HCT116 (cell line): ENCODE measurements around the gene BRWD1. TPM values are rescaled to one million over a fixed set of nuclear protein-coding genes. Genes with fewer than 3 reads are reported as not detected.

ENCODE experiments used
- ATAC-seq: fragments of 200-7000 bp; cut with Tn5 transposase; 2 replicates; pipeline ENCODE4 v1.9.1; 2020; ENCODE audit warnings: mild to moderate bottlenecking, moderate library complexity
- BruUV-seq: library from RNA; stranded (reverse); fragments of 400-500 nt; replicated peaks from 2 replicates; lab custom pipeline; 2021; lab: Mats Ljungman, UMichigan
- CTCF ChIA-PET: fragments of 300-600 bp; sonication (Branson Sonifier 250); formaldehyde crosslinking; loops from one replicate; lab custom pipeline; 2021; ENCODE audit warnings: antibody characterized with exemption; lab: Charles Lee
- POLR2A ChIA-PET: fragments of 300-600, 350-600 bp; sonication (Branson Sonifier 250); formaldehyde crosslinking; loops from one replicate; lab custom pipeline; 2021; ENCODE audit warnings: antibody characterized with exemption; lab: Charles Lee
- RAD21 ChIA-PET, 2 experiments: fragments of 300-600 bp; sonication (Branson Sonifier 250); formaldehyde crosslinking; loops; one replicate each; lab custom pipeline; 2023; ENCODE audit warnings: low total read pairs in 2 of 2; ENCODE audit not compliant: uncharacterized antibody in 2 of 2, unreplicated experiment in 2 of 2, low non-redundant PET in 1 of 2; lab: Charles Lee
- DNase-seq: peaks from one replicate; pipeline ENCODE4 v3.0.0-alpha.2; 2010; ENCODE audit warnings: low read depth, low spot score
- H2AFZ ChIP-seq: fragments of 200-600 bp; shearing (Covaris generic), sonication (generic); 2 replicates; pipeline ENCODE4 v1.6.1; 2017; ENCODE audit warnings: low read depth, mixed run types, mixed read lengths, antibody characterized with exemption, low read length; ENCODE audit not compliant: poor library complexity, severe bottlenecking
- H3K27ac ChIP-seq: 2 replicates; pipeline ENCODE4 v1.5.1; 2012; ENCODE audit warnings: low read depth, low read length
- H3K27me3 ChIP-seq: fragments of 200-600 bp; sonication (generic); 2 replicates; pipeline ENCODE4 v1.6.1; 2016; ENCODE audit warnings: mixed run types, low read length, mixed read lengths; ENCODE audit not compliant: insufficient read depth
- H3K36me3 ChIP-seq, 2 experiments: fragments of 200-500 bp in 1 of 2; fragments of 200-600 bp in 1 of 2; sonication (Bioruptor generic) in 1 of 2; sonication (generic) in 1 of 2; 2 replicates each; pipeline versions ENCODE4 v1.5.1 to v1.6.1; 2014 to 2016; ENCODE audit warnings: low read length in 2 of 2, inconsistent platforms in 1 of 2, mixed read lengths in 1 of 2, mixed run types in 1 of 2; ENCODE audit not compliant: insufficient read depth in 2 of 2, control insufficient read depth in 1 of 2
- H3K4me1 ChIP-seq, 2 experiments: fragments of 200-600 bp in 1 of 2; sonication (generic) in 1 of 2; 2 replicates each; pipeline versions ENCODE4 v1.5.1 to v1.6.1; 2012 to 2017; ENCODE audit warnings: low read length in 2 of 2, inconsistent platforms in 1 of 2, mild to moderate bottlenecking in 1 of 2, mixed read lengths in 1 of 2, mixed run types in 1 of 2, moderate library complexity in 1 of 2; ENCODE audit not compliant: insufficient read depth in 2 of 2, control insufficient read depth in 1 of 2
- H3K4me2 ChIP-seq: fragments of 200-600 bp; sonication (generic); 2 replicates; pipeline ENCODE4 v1.6.1; 2017; ENCODE audit warnings: mixed run types, low read length, mixed read lengths
- H3K4me3 ChIP-seq, 2 experiments: fragments of 200-600 bp in 1 of 2; sonication (generic) in 1 of 2; replicated peaks in 1 of 2; 2 replicates each; pipeline ENCODE4 v1.5.1; 2011 to 2016; ENCODE audit warnings: low read length in 2 of 2, control low read depth in 1 of 2, low read depth in 1 of 2, mild to moderate bottlenecking in 1 of 2, mixed read lengths in 1 of 2, mixed run types in 1 of 2
- H3K79me2 ChIP-seq: fragments of 200-600 bp; sonication (generic); 2 replicates; pipeline ENCODE4 v1.6.1; 2017; ENCODE audit warnings: mild to moderate bottlenecking, mixed run types, low read length, moderate library complexity, mixed read lengths; ENCODE audit not compliant: insufficient read depth
- H3K9ac ChIP-seq: fragments of 200-600 bp; sonication (generic); 2 replicates; pipeline ENCODE4 v1.6.1; 2016; ENCODE audit warnings: low read length, mixed read lengths
- H3K9me2 ChIP-seq: fragments of 200-600 bp; sonication (generic), shearing (Covaris generic); 2 replicates; pipeline ENCODE4 v1.6.1; 2017; ENCODE audit warnings: mixed run types, mild to moderate bottlenecking, moderate library complexity; ENCODE audit not compliant: insufficient read depth
- H3K9me3 ChIP-seq, 2 experiments: fragments of 200-500 bp in 1 of 2; fragments of 200-600 bp in 1 of 2; sonication (Bioruptor generic) in 1 of 2; sonication (generic) in 1 of 2; 2 replicates each; pipeline ENCODE4 v1.6.1; 2014 to 2017; ENCODE audit warnings: low read length in 2 of 2, mixed read lengths in 2 of 2, inconsistent platforms in 1 of 2, low read depth in 1 of 2, mild to moderate bottlenecking in 1 of 2, mixed run types in 1 of 2, moderate library complexity in 1 of 2; ENCODE audit not compliant: control insufficient read depth in 1 of 2, insufficient read depth in 1 of 2
- H4K20me1 ChIP-seq: fragments of 200-600 bp; sonication (generic), shearing (Covaris generic); 2 replicates; pipeline ENCODE4 v1.6.1; 2017; ENCODE audit warnings: mixed run types, mild to moderate bottlenecking, moderate library complexity; ENCODE audit not compliant: insufficient read depth
- CBX3 ChIP-seq: IDR thresholded peaks from 2 replicates; pipeline ENCODE4 v1.6.1; 2012; ENCODE audit warnings: low read depth
- EGR1 ChIP-seq: IDR thresholded peaks from 2 replicates; pipeline ENCODE4 v1.6.1; 2012; ENCODE audit warnings: low read depth
- FOSL1 ChIP-seq: IDR thresholded peaks from 2 replicates; pipeline ENCODE4 v1.6.1; 2012; ENCODE audit warnings: low read depth
- JUND ChIP-seq: IDR thresholded peaks from 2 replicates; pipeline ENCODE4 v1.6.1; 2012
- MAX ChIP-seq: IDR thresholded peaks from 2 replicates; pipeline ENCODE4 v1.6.1; 2012
- POLR2A ChIP-seq: IDR thresholded peaks from 2 replicates; pipeline ENCODE4 v1.7.0; 2011; ENCODE audit warnings: borderline replicate concordance; ENCODE audit not compliant: insufficient read depth, insufficient read length; ENCODE audit errors: extremely low read depth
- POLR2AphosphoS5 ChIP-seq: IDR thresholded peaks from 2 replicates; pipeline ENCODE4 v1.6.1; 2011; ENCODE audit warnings: mild to moderate bottlenecking, low read depth, low read length, moderate library complexity
- SP1 ChIP-seq: IDR thresholded peaks from 2 replicates; pipeline ENCODE4 v1.6.1; 2012; ENCODE audit warnings: low read depth
- intact Hi-C: fragments of 100-400 bp; cut with micrococcal nuclease; formaldehyde crosslinking; loops from 2 replicates; pipeline ENCODE4 v1.10.0; 2022
- total RNA-seq: library from RNA; stranded (reverse); gene quantifications from one replicate; pipeline ENCODE4 v1.2.1, GENCODE V29; 2021; ENCODE audit not compliant: unreplicated experiment

BRWD1 gene
- total RNA-seq, 1 experiment from 2014 or later = 33.1 TPM

- peak; percentile 92 for ATAC-seq
- Histone ChIP-seq H3K4me3 (peak overlapping the region; percentile 51 to 71), H3K9ac (peak overlapping the region; percentile 83), H3K27me3 (no peaks in the 10 kb centered on the region), H3K27ac (peak overlapping the region; percentile 70)
- no TSS peak for BruUV-seq
- TF ChIP-seq JUND (no peak), EGR1 (peak; percentile 80), SP1 (peak; percentile 87), MAX (0 out of 2 replicates have a peak, but pooled peaks have one; percentile 6)
- TF ChIP-seq, all 23 proteins: peak for 3
- peaks cover 47% of the 10 kb centered on the region for H3K79me2 ChIP-seq
- H3K9me3 ChIP-seq = no peaks in the 10 kb centered on the region
- ChIA-PET RAD21 (interaction anchor here in 1 of 2 experiments (0.6 kb wide), 1 partner anchor 52 kb away, joined by 4 read pairs; no protein-coding TSS in a partner anchor), POLR2A (interaction anchor here (0.6 to 1.6 kb wide), 4 partner anchors 27 to 248 kb away, joined by 3 read pairs; no protein-coding TSS in a partner anchor), CTCF (interaction anchor here (0.6 kb wide), 1 partner anchor 75 kb away, joined by 4 read pairs; no protein-coding TSS in a partner anchor)
- peaks cover 13% of the 10 kb centered on the region; the same call in 1 of the 2 replicates for H4K20me1 ChIP-seq
- H3K4me1 ChIP-seq = peaks cover 10 to 19% of the 10 kb centered on the region in 2 experiments; a peak in 3 of 4 replicates
- no peak overlapping the region for H2AFZ ChIP-seq
- peak; percentile 77 for DNase-seq
- peak overlapping the region; percentile 84 for H3K4me2 ChIP-seq
- H3K9me2 ChIP-seq = peaks cover 4% of the 10 kb centered on the region; the same call in 1 of the 2 replicates
- H3K36me3 ChIP-seq = peaks cover 0 to 16% of the 10 kb centered on the region in 2 experiments; a peak in 3 of 4 replicates
- intact Hi-C loops = loop anchor here (1.0 to 5.0 kb wide), 2 partner anchors 35 to 76 kb away; partner anchors contain the start of gene HMGN1
Observed at GRCh38 chr21:39312112-39313041, 1.1 kb downstream of the BRWD1 start.

- RAD21 ChIA-PET = no interaction called here
- BruUV-seq = no TSS peak
Observed at GRCh38 chr21:39311164-39311563, 2.3 kb downstream of the BRWD1 start.

More at GRCh38 chr21:39311164-39311563, 2.3 kb downstream of the BRWD1 start:
- DNase-seq (no peak), ATAC-seq (no peak)
- no peaks in the 10 kb centered on the region for H3K27me3 ChIP-seq
- H4K20me1 ChIP-seq = peaks cover 17% of the 10 kb centered on the region; the same call in 1 of the 2 replicates
- H3K4me2 ChIP-seq = no peak overlapping the region
- peaks cover 10 to 19% of the 10 kb centered on the region in 2 experiments; a peak in 3 of 4 replicates for H3K4me1 ChIP-seq
- no peak overlapping the region for H2AFZ ChIP-seq
- H3K27ac ChIP-seq = no peak overlapping the region
- intact Hi-C loops = loop anchor here (5.0 kb wide), 1 partner anchor 36 kb away; the partner anchor contains the start of gene HMGN1
- peaks cover 59% of the 10 kb centered on the region for H3K79me2 ChIP-seq
- H3K9me2 ChIP-seq = peaks cover 4% of the 10 kb centered on the region; the same call in 1 of the 2 replicates
- ChIA-PET CTCF (no interaction called here), POLR2A (no interaction called here)
- H3K9me3 ChIP-seq = no peaks in the 10 kb centered on the region
- peaks cover 0 to 16% of the 10 kb centered on the region in 2 experiments; a peak in 3 of 4 replicates for H3K36me3 ChIP-seq
- no peak overlapping the region for H3K9ac ChIP-seq
- no peak for TF ChIP-seq POLR2A
- TF ChIP-seq POLR2AphosphoS5 = no peak
- TF ChIP-seq FOSL1 = no peak
- no peak for TF ChIP-seq CBX3
- H3K4me3 ChIP-seq = no peak overlapping the region
